HG02571 (cell line): ENCODE results near the gene MED27.
"Not testable (repeated sequence)": the region's sequence is repeated elsewhere in the genome, so short reads cannot be mapped to it uniquely, and the experiment has no call there.

Source experiments
- ATAC-seq: cut with Tn5 transposase; IDR thresholded peaks from one replicate; pipeline ENCODE4 v1.9.1; 2021; ENCODE audit warnings: mild to moderate bottlenecking, moderate library complexity; ENCODE audit not compliant: unreplicated experiment

MED27 gene

DNA sequence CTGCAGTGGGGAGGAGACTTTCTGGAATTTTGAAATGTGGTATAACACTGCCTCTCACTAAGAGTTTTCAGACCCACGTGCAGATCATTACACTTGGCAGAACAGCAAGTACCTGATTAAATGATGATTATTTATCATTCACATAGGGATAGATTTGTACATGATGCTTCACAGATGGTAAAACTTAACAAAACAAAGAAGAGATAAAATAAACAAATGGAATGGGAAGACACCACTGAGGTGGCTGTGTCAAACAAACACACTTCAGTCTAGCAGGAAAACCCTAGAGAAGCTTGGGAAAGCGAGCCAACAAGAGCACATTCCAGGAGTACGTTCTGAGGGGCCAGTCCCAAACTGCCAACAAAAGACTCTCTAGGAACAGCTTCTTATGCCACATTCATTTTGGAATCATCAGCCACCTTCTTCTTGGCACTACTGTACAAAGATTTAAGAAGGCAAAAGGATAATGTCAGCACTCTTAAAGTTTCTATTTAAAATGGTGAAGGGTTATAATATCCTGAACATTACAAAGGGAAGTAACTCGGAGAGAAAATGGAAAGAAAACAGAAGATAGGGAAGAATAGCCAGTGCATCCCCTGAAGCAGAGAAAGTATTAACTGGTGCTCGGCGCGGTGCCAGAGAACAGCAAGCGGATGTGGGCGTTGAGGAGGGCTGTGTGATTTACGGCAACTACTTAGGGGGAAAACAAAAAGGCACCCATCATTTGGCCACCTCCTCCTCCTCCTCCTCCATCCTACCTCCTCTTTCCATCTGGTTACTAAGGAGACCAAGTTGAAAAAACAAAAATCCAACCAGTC lies 1.6 kb downstream of the MED27 start:
- no peak for ATAC-seq

DNA sequence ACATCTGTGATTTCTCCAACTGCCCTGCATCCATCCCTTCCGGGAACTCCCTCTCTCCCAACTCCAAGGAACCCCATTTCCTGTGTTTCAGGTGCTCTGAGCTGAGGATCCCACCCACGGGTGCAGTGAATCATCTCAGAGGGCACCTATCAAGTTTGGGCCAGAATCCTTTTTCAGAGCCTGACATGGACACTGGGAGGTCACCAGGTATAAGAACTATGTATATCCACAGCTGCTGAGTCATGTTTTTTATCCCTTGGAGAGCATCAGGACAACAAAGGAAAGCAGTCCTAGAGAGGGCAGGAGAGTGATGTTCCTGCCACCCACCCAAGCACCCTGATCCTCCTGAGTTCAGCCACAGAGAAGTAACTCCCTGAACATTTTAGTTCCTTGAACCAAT lies 3.8 kb downstream of the MED27 start:
- no peak for ATAC-seq

DNA sequence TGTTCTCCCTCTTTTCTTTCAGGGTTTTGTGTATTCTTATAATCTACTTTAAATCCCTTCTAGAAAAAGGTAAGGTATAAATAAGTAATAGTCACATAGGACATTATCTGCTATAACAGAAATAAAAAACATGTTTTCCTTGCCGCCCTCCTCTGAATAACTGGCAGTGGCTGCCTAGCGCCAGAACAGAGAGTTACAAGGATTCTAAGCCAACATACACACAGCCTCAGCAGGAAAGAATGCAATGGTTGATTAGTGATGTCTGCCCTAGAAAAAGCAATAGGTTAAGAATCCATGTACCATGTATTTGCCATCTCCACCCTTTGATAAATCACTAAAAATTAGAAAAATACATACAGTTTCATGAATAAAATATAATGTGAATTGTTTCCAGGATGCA lies 4.9 kb downstream of the MED27 start:
- no peak for ATAC-seq

DNA sequence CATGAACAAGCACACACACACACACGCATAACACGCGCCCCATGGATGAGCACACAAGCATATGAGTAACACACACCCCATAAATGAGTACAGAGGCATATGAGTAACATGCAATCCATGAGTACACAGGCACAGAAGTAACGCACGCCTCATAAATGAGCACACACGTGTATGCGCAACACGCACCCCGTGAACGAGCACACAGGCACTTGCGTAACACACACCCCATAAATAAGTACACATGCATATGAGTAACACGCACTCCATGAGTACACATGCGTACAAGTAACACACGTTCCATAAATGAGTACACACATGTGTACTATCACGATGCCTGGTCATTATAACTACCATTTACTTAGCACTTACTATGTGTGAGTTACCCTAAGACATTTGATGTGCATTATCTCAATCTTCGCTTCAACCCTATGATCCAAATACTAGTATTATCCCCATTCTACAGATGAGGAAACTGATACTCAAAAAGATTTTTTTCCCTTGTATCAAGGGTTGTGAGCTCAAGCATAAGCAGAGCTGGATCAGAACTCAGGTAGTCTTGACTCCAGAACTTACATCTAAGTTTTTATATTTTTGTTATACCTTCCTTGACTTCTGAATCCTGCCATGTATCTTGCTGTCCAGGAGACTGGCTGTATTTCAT lies 7.7 kb downstream of the MED27 start:
- no peak for ATAC-seq

DNA sequence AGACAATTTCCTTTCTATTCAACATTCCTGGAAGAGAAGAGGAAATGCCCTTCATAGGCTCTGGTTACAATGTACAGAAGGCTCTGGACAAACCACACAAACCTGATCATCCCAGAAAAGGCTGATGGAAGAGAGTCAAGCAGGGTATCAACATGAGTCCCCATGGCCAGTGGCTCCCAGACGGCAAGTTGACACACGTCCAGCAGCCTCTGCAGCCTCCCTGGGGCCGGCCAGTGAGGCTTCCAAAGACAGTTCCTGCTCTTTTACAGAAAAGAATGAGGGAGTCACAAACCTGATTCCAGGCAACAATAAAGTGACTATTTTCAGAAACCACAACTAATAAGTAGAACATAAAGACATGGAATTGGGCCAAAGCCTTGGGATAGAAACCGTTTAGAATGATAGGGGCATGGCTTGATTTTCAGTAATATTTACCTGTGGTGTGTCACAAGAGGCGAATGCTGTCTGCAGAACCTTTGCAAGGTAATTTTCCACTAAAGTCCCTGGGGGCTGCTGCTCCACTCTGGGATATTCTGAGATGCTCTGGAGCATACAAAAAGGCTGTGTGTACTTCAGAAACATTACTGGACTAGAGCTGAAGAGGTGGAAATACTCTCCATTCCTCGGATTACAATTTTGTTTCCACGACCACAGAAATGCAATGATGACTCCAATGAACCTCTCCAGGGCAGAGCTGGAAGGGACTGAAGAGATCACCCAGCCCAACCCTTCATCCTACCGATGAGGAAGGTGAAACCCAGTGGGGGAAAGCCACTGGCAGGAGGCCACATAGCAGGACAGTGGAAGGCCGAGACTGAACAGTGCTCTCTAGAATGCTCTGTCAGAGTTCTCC lies 10.4 kb downstream of the MED27 start:
- ATAC-seq: no peak

DNA sequence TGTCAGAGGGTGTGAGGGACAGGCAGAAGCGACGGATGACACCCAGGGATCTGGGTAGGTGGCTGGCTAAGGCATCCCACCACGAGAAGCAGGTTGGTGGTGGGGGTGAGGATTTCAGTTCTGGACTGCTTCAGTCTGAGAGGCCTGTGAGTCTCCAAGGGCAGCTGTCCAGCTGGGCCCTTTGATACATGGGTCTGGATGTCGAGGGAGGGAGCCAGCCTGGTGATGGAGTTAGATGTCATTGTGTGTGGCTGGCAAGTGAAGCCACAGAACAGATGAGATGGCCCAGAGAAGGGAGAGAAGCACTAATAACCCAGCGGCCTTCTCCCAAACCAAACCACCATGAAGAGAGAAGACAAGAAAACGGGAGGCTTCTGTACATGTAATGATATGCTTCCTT lies 11.1 kb downstream of the MED27 start:
- no peak for ATAC-seq

DNA sequence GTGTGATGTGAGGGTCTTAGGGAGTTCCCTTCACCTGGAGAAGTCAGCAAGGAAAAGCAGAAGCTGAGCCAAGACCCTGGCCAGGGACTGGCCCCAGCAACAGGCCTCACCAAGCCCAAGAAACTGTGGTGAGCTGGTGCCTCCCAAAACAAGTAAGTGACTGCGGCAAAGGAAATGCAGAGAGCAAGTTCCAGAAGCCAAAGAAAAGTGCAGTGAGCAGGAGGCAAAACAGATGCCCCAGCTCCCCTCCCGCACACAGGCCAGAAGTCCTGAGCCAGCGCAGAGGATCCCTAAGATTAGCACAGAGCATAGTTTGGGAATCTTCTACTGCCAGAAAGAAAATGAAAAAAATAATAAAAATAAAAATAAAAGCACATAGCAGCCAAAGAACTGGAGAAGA lies 13.2 kb downstream of the MED27 start:
- ATAC-seq: no peak

DNA sequence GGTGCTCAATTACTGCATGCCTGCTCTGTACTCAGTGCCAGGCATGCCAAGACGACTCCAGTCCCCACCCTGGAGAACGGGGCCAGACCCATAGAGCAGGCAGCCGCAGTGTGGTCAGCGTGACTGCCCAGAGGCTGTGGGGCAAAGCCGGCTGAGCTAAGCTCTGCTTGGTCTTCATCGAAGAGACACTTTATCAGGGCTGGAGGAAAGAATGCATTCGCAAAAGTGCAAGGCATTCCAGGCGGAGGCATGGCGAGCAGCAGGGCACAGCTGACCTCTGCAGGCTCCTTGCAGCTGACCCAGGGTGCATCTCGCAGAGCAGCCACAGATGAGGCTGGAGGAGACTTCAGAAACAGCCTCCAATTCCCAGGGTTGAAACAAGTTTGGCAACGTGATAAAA lies 13.6 kb downstream of the MED27 start:
- ATAC-seq: no peak

DNA sequence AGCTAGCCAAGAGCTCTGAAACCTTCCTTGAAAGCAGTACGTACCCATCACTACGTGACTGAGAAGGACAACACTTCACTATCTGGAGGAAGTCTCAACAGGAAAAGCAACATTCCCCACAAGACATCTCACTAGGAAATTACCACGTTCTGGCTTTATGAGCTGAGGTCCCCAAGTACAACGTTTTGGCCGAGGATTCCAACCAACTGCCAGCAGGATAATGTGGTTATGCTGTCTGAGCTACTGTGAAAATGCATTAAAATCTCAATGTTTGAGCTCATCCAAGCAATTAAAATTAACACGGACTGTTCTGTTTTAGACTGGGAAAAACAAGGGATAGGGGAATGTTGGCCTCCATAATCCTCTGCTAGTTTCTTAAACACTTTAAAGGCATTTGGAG lies 16.4 kb downstream of the MED27 start:
- ATAC-seq: no peak

DNA sequence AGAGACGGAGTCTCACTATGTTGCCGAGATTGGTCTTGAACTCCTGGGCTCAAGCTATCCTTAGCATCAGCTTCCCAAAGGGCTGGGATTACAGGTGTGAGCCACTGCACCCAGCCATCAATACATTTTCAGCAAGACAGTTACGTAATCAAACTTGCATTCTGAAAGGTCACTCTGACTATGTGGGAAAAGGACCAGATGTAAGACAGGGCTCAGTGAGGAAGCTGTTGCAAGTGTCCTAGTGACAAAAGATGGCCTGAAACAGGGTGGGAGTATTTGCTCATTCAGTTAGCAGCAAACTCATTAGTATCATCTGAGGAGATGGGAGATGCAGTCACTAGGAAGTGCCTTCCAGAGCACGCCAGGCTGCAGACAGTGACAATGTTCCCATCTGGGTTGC lies 16.9 kb downstream of the MED27 start:
- no peak for ATAC-seq

DNA sequence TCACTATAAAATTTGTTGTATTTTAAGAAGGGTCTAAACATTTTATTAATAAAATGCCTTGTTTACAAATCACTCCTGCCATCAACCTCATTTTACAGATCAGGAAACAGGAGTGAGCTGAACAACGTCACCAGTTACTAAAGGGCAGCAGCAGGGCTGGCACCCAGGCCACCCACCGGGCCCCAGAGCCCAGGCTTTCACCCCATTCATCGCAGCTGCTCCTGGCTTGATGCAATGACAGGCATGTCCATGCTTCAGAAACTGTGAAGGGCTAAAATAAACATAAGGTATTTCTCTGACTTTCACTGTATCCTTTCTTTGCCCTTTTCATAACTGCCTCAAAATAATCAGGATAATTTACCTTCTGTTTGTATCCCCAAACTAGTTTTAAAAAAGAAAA lies 18.1 kb downstream of the MED27 start:
- no peak for ATAC-seq

DNA sequence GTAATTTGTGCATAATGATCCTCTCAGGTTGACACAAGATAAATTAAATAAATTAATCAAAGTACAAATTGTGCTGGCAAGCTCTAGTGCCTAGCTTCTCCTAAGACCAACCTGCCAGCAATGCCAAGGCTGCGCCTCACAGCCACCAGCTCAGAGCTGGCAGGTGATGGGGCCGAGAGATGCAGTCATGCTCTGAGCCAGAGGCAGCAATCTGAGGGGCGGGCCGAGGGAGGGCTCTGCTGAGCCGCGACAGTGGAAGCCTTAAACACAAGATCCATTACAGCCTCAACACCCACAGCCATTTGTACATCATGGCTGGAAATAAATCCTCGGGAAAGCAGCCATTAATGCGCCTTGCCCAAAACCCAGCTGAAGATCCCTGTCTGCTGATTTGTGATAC lies 20.3 kb downstream of the MED27 start:
- ATAC-seq: no peak

DNA sequence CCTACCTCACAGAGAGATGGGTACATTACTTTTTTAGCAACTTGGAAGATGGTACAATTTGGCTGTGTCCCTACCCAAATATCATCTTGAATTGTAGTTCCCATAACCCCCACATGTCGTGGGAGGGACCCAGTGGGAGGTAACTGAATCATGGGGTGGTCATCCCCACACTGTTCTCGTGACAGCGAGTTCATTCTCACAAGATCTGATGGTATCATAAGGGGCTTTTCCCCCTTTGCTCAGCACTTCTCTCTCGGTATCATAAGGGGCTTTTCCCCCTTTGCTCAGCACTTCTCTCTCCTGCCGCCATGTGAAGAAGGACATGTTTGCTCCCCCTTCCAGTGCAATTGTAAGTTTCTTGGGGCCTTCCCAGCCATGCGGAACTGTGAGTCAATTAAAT lies 21.4 kb downstream of the MED27 start:
- not testable (repeated sequence) for ATAC-seq

DNA sequence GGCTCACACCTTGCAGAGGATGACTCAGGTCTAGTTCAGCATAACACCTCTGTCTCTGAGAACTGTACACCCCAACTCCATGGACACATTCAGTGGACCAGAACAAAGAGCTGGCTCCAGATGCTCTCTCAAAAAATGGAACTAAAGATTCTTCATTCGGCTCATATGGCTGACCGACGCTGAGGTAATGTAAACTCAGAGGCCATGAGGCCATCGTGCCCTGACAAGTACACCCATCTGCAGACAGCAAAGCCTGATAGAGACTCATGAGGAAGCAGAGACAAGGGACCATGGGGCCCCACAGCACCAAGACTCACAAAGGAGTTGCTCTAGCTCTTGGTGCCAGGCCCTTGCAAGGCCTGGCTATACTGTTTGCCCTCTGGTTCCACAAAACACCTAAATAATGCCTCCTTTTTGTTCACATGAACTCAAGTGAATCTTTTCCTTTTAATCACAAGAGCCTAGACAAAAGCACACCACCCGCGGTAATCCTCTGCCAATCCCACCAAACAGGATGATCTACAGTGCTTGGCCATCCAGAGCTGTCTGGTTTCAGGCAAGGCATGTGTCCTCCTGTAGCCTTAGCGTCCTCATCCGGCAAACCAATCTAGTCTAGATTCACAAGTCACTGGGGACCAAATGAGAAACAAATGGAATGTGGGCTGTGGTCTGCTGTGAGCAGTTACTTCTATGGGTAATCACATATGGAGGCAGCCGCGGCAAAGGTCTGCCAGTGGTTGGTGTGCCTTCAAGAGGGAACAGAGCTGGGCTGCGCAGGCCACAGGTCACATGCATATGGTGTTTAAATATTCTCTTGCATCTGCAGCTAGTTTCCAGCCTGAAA lies 22.7 kb downstream of the MED27 start:
- no peak for ATAC-seq

DNA sequence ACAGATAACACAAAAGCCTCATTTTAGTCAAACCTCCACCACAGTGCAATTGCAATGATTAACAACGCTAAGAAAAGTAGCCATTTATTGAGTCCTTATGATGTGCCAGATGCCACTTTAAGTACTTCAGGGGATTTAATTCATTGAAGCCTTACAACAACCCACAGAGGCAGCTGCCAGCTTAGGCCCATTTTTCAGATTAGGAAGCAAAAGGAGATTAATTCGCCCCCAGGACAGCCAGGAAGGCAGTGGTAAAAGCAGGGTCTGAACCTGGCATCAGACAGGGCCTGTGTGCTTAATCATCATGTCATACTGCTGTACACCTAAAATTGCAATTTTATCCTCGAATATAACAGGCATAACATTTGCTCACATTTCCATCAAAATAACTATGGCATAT lies 23.9 kb downstream of the MED27 start:
- ATAC-seq: no peak

DNA sequence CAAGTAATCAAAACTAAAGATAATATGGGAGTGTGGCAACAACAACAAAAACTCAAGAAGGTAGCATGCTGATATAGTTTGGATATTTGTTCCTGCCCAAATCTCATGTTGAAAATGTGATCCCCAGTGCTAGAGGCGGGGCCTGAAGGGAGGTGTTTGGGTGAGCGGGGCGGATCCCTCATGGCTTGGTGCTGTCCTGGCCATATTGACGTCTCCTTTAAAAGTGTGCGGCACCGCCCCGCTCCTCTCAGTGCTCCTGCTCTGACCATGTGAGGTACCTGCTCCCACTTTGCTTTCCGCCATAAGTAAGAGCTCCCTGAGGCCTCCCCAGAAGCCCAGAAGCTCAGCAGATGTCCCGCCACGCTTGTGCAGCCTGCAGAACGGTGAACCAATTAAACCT lies 25.6 kb downstream of the MED27 start:
- no peak for ATAC-seq

DNA sequence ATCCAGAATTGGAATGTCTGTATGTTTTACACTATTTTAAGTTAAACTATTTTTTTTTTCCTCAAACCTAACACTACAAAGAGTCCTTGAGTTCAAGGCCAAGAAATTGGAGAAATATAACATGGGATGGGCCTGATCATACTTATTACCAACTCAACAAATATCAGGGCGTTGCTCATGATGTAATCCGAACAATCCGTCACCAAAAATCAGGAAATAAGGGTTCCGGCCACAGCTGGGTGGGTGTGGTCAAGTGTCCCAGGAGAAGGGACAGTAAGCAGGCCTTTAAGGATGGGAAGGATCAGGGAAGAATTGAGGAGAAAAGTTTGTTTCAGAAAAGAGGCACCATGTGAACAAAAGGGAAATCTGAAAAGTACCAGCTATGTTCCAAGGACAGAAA lies 29.8 kb downstream of the MED27 start:
- ATAC-seq: no peak

DNA sequence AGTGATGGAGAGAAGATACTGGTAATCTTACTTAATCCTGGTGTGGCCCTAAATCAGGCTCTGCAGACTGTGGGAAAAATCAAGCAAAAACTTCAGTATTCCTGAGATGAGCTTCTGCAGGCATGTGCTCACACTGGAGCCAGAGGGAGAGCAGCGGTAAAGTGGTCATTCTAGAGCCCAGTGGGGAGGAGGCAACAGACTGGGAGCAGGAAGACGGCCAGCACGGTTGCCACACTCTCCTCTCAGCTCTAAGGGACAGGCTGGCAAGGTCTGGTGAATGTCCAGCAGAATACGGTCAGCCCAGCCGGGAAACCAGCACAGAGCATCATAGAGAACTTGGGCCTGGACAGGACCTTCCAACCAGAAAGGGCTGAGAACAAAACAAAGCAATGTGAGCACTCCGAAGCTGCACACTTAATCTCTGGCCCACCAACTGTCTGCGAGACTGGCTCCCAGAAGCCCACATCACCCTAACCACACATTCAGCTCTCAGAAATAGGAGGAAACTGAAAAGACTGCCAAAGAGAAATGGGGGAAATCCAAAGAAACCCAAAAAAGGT lies 30.3 kb downstream of the MED27 start:
- ATAC-seq: no peak

DNA sequence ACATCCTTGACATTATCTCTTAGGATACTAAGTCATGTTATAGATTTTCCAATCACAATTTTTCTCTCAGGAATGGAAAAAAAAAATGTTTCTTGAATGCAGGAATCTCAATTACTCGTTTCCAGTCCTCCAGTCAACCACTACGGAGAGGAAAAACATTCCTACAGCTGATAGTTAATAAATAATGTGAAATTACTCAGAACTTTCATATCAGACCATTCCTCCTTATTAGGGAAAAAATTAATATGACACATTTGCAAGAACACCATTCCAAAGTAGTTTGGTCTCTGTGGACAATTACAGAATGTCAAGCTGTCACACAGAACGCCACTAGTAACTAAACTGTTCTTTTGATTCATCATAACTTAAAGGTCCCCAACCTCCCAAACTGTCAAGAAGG lies 31.5 kb downstream of the MED27 start:
- no peak for ATAC-seq

DNA sequence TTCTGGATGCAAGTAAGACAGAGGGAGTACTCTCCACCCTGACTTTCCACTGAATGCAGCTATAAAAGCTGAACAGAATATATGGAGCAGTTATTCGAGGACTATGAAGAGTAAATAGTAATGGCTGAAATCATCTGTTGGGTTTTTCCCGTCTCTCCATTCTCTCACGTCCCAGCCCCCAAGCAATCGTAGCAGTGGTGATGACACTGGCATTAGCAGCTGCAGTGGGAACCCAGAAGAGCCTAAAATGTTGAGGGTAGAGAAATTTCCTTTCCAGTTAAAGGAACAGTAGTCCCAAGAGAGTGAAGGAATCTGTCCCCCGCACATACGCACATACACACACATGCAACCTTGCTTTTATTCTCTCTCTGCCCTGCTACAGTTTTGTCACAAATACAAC lies 33.2 kb downstream of the MED27 start:
- no peak for ATAC-seq
